Left renal pelvis (tissue), 4 donors: ENCODE data around the gene FERMT2. TPM values are rescaled to one million over a fixed set of nuclear protein-coding genes. Genes with fewer than 3 reads are reported as not detected.

Source experiments
- DNase-seq, 4 donors: peaks; one replicate each; pipeline ENCODE4 v3.0.0-alpha.2; 2013; ENCODE audit warnings: low read depth in 4 of 4, low spot score in 3 of 4
- polyA plus RNA-seq, 4 donors: library from polyadenylated mRNA; unstranded; fragments of 120-200 nt; gene quantifications; one replicate each; pipeline ENCODE4 v1.2.1, GENCODE V29; 2013; ENCODE audit not compliant: insufficient read length in 4 of 4

FERMT2 gene
- polyA plus RNA-seq, 4 donors = 148 to 201 (median 161) TPM

DNA sequence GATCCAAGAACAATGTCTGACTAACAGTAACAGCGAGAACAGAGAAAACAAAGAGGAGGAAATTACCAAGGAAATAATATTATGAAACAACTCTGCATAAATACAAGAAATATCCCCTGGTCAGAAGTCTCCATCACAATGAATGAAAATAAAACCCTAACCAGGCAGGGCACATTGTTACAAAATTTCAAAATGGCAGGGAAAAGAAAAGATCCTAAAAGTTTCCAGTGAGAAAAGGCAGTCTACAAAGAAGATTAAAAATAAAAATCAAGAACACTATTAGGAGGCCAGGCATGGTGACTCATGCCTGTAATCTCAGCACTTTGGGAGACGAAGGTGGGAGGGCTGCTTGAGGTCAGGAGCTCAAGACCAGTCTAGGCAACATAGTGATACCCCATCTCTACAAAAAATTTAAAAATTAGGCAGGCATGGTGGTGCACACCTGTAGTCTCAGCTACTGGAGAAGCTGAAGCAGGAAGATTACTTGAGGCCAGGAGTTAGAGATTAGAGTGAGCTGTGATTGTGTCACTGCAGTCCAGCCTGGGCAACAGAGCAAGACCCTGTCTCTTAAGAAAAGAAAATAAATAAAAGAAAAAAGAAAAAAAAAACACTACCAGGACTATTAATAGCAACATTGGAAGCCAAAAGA is 47.8 kb downstream of the FERMT2 start:
- no peak for DNase-seq

DNA sequence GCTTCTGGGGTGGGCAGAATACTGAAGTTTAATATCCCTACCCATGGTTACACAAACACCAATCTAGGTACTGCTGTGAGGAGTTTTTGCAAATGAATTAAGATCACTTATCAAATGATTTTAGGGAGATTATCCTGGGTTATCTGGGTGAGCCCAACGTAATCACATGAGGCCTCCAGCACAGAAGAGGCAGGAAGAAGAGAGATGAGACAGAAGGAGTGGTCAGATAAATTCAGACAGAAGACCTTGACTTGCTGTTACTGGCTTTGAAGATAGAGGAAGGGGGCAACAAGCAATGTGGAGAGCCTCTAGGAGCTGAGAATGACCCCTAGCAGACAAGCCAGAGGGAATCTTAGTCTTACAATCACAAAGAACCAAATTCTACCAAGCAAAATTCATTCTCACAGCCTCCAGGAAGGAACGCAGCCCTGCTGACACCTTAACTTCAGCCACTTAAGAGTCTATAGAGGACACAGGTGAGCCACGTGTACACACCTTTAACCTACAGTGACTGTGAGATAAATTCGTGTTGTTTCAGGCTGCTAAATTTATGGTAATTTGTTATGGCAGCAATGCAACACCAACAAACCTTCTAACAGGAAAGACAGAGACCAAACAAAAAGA is 49.4 kb downstream of the FERMT2 start:
- DNase-seq = no peak

DNA sequence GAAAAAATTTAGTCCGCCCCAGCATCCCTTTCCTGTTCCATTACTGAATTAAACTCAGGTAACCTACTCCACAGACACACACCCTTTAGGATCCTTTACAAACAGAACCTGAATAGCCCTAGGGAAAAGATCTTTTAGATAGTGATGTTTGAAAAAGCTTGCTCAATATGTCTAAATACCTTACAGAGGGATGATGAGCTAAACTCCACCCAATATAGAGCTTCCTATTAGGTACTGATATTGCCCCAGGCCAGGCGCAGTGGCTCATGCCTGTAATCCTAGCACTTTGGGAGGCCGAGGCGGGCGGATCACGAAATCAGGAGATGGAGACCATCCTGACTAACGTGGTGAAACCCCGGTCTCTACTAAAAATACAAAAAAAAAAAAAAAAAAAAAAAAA is 50.1 kb downstream of the FERMT2 start:
- no peak for DNase-seq

DNA sequence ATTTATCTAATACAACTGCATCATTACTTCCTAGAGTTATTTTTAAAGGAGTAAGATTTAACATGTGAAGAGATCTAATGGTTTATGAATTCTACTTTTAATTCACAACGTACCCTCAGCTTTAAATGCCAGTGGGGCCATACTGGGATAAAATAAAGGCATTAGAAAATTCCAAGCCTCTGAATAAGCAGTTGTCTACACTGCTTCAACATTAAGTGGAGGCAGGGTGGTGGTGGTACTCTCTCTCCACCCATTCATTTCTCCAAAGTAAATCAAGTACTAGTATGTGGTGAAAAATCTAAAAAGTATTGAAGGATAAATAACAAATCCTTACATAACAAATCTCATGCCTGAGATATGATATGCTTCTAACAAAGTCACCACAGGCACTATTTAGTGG is 52.4 kb downstream of the FERMT2 start:
- no peak for DNase-seq

DNA sequence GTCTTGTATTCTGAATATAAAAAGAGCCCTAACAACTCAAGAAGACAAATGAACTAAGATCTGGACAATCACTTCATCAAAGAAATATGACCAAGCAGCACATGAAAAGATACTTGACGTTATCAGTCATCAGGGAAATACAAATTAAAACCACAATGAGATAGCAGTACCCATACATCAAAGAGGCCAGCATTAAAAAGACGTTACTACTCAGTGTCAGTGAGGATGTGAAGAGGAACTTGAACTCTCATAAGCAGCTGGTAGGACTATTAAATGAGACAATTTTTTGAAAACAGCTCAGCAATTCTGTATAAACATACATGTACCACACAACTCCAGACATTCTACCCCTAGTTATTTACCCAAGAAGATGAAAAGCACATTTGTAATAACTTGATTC is 55.9 kb downstream of the FERMT2 start:
- DNase-seq = no peak

DNA sequence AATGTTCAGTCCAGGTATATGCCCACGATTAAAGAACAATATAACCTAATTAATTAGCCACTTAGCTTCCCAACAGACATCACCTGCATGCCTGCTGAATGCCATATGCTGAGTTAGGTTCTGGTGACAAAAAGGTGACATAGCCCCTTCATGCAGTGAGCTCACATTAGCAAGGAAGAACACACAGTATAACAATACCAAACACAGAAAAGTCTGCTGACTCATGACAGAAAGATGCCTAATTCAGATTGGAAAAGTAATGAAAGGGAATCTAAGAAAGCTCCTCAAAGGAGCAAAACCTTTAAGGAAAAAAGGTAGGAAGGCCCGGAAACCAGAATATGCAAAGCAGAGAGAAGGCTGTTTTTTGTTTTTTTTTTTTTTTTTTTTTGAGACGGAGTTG is 59.0 kb downstream of the FERMT2 start:
- DNase-seq = no peak

DNA sequence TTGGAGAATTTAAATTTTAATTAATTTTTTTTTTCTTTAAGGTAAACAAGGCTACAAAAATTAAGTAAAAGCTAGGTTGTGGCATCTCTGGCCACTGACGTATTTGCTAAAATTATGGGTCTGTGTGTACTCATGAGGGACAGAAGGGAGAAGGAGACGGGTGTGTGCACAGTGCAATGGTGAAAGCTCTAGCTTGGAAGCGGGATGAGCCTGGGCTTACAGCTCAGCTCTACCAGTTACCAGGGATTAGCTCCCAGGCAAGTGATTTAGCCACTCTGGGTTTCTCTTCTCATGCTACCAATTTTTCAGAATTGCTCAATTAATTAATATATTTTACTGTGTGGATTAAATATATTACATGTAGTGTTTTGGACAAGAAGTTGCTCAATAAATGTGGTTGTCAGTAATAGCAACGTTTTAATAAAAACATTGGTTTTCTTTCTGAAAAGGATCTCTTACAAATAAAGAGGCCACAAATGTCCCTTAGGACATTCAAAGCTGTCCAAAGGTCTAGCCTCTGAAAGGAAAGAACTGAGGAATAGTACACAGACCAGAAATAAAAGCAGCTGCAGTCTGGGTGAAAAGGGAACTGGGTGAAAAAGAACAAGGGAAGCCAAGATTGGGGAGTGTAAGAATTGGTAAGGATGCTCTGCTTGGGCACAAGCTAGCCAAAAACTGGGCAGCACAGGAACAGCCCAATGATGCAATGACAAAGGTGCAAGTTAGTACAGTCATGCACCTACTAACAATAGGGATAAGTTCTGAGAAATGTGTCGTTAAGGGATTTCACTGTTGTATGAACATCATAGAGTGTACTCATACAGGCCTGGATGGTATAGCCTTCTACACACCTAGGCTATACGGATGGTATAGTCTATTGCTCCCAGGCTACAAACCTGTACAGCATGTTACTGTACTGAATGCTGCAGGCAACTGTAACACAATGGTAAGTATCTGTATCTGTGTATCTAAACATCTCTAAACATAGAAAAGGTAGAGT is 61.7 kb downstream of the FERMT2 start:
- DNase-seq = no peak

DNA sequence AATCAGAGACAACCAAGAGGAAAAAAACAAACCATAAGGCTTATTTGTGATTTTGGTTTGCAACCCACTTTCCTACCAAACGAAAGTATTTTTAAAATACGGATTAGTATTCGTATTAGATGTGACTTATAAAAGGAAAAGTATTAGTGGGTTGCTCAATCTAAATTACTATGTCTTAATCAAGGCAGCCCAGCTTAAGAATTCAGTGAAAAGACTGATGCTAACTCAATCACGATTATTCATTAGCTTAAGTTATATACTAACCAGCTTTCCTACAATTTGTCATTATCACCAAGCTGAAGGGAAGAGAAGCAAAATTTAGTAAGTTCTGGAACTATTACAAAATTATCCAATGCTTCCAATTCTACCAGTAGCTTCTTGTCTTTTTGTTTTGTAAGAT is 62.7 kb downstream of the FERMT2 start:
- DNase-seq = no peak

DNA sequence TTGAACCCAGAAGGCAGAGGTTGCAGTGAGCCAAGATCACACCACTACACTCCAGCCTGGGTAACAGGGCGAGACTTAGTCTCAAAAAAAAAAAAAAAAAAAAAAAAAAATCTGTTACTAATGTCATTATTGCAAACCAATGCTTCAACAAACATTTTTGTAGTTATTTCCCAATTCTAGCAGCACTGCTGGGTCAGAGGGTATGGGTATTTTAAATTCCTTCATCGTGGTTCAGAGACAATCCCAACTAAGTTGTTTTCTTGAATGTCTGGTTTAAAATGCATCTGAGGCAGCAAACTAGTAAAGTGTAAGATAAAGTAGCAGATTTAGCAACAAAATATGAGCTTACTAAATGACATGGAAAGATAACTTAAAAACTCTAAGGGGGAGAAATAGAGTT is 65.6 kb downstream of the FERMT2 start:
- no peak for DNase-seq

DNA sequence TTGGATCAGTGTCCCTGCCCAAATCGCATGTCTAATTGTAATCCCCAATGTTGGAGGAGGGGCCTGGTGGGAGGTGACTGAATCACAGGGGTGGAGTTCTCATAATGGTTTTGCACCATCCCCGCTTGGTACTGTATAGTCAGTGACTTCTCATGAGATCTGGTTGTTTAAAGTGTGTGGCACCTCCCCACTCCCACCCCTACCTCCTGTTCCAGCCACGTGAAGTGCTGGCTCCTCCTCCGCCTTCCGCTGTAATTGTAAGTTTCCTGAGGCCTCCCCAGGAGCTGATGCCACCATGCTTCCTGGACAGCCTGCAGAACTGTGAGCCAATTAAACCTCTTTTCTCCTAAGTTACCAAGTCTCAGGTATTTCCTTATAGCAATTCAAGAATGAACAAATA is 67.2 kb downstream of the FERMT2 start:
- no peak for DNase-seq

DNA sequence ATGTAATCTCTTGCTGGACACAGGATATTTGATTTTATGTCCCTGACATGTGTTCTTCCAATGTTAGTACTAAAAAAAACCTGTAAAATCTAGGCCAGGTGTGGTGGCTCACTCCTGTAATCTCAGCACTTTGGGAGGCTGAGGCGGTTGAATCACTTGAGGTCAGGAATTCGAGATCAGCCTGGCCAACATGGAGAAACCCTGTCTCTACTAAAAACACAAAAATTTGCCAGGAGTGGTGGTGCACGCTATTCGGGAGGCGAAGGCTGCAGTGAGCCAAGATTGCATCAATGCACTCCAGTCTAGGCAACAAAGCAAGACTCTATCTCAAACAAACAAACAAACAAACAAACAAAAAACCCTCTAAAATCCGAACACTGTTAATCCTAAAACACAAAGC is 68.0 kb downstream of the FERMT2 start:
- DNase-seq = no peak

DNA sequence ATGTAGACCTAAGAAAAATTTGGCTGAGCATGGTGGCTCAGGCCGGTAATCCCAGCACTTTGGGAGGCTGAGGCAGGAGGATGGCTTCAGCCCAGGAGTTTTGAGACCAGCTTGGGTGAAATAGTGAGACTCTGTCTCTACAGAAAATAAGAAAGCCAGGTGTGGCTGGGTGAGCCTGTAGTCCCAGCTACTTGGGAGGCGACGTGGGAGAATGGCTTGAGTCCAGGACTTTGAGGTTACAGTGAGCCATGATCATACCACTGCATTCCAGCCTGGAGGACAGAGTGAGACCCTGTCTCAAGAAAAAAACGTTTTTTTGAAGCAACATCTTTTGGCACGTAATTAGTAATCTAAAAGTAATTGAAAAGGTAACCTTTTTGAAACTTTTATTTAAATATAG is 70.9 kb downstream of the FERMT2 start:
- no peak for DNase-seq

DNA sequence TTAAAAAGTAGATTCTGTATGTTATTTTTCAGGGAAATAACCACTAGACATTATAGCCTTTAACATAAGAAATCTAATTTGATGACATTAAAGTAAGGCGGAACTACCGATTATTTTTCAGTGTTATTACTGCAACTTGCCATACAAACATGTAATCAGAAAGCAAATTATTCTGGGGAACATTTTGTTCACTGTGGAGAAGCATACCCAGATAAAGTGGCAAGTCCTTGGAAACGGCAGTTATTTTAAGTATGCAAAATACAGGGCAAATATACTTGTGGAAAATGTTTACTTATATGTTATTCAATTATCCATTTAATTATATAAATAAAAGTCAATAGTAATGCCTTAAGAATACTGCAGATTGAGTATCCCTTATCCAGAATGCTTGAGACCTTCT is 71.9 kb downstream of the FERMT2 start:
- no peak for DNase-seq

DNA sequence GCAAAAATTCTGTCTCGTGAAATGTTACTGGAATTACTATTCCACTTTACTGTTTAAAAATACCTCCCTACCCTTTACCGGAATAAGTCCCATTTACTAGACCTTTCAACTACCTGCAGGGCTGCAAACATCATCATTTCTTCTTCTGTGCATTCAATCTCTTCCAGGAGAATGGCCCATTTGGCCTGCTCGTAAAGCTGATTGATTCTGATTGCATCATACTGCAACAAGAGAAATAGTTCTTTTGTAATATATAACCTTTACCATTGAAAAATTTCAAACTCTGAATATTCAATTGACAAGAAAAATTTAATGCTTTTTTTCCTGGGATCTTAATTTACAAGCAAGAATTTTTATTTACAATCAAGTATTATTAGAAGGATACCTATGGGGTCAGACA is 72.4 kb downstream of the FERMT2 start:
- DNase-seq = no peak

DNA sequence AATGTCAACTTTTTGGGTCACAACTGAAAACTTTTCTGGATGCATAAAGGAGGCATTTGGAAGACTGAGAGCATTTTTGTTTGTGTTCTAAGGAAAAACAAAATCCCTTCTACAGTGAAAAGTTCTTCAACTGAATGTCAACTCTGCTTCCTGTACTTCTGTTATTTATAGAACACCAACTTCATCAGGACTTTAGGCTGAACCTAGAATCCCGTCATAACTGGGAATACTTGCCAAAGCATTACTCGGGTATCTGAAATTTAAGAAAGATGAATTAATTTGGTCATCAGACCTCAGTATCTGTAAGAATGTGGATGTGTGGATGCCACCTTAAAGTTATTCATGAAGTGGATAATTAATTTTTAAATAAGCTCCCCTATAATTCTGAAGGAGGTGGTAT is 73.2 kb downstream of the FERMT2 start:
- no peak for DNase-seq

DNA sequence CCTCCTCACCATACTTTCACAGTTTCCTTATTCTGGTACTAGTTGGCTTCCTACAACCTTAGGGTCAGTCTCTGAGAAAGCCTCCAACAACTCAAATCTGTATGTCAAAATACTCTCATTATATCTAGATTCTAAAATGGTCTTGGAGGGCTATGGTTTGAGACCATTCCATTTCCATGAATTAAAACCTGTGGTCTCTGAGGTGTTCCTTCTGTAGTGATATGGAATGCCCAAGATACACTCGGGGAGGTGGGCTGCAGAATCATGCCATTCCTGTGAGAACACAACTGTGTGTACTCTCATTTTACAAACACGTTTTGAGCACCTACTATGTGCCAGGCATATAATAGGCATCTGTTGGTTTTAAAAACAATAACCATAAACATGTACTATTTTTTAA is 74.0 kb downstream of the FERMT2 start:
- no peak for DNase-seq

DNA sequence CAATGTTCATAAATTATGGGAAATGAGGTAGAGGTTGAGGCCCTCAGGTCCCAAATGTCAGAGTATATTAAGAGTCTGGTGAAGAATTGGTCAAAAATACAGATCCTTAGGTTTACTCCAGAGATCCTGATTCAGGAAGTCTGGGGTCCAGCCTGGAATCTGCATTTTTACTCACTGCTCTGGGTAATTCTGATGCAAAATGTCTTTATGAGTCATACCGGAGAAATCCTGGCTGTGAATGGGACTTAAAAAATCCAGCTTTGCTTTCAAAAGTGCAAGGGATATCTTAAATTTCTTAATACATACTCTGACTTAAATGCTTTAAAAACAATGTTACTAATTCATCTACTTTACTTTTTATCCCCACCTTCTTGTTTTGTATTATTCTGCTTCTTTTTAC is 74.5 kb downstream of the FERMT2 start:
- no peak for DNase-seq

DNA sequence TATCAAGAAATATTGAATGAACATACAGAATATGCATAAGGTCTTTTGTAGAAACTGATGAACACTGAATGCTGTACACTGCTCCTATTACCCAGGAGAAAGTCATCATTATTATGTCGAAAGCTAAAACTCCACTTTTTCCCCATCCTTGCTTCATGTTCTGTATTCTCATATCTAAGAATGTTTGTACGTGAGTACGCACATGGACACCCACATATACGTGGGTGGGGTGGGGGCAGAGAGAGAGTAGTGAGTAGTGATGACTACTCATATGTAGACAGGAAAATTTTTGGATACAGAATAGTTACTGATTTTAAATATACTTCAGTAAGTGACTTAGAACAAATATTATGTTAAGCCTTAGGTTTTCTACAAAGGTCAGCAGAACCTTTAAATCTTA is 75.1 kb downstream of the FERMT2 start:
- DNase-seq = no peak

DNA sequence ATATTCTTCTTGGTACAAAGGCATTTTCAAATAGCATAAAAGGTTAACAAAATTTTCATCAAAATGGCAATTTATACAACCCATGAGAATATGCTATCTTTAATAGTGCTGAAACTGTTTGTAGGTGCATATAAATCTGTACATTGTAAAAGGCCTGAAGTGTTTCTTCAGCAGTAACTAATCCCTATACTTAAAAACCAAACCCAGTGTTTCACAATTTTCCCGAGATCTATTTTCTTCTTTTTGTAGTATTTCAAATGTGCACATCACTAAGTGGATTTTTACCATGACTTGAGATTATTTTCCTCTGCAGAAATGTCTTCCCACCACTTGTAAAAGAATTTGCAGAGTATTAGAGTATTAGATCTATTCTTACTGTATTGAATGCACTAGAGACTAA is 76.5 kb downstream of the FERMT2 start:
- DNase-seq = no peak

DNA sequence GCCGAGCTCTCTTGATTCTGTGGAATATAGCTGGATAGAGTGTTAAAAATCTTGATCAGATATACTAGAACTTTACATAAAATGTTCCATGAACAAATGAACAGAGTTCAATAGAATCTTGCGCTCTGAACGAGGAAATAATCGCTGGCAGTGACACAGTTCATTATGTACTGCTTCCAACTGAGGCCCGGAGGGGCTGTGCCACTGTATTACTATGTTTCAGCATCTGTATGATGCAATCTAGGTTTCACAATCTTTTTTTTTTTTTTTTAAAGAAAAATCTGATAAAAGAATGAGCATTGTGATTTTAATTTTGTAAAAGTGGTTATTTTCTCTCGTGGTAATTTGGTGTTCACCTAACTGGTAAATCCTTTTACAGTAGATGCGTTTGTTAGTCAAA is 77.2 kb downstream of the FERMT2 start:
- no peak for DNase-seq

DNA sequence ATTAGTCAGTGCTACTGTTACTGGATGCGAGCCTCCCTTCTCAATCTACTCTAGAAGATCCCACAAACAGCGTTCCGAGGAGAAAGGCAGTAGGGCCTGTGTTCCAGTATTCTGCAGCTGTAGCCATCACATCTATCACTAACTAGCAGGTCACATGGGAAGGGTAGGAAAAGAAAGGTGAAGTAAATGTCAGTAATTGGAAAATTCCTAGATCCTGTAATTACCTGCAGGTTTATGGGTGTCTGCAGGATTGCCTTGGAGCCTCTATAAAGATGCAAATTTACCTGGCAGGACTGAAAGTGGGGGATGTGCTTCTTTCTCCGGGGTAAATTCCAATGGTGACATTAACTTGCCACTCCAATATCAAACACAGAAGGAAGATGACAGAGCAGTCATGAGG is 77.8 kb downstream of the FERMT2 start:
- DNase-seq = peak in 1 of 4 donors; percentile 7

DNA sequence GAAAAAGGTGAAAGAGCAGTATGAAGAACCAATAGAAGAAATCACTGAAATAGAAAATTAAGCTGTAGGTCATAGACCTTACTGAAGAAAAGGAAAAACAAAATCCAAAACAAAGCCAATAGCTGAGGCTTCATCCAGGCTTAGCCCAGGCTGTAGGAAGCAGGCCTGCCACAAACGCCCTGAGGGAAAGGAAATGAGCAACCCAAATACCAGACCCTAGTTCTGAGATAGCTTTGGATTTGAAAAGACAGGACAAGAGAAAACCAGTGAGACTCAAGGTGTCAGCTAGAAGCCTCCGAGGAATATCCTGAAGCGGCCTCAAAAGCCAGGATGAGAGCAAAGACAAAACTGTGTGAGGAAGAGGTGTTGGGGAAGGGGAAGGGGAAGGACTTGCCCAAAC is 79.2 kb downstream of the FERMT2 start:
- no peak for DNase-seq
